Upper lobe of right lung (tissue), 1 donor: ENCODE measurements around the gene ALDH4A1. TPM values are rescaled to one million over a fixed set of nuclear protein-coding genes. Genes with fewer than 3 reads are reported as not detected.

Experiments
- ATAC-seq: fragments of 200-7000 bp; cut with Tn5 transposase; one replicate; pipeline ENCODE4 v1.9.1; 2020; ENCODE audit warnings: mild to moderate bottlenecking, moderate library complexity
- DNase-seq: peaks from one replicate; pipeline ENCODE4 v3.0.0-alpha.2; 2020
- H3K27ac ChIP-seq: fragments of 200-600 bp; one replicate; pipeline ENCODE4 v1.8.0; 2022
- H3K27me3 ChIP-seq: fragments of 200-600 bp; one replicate; pipeline ENCODE4 v1.8.0; 2022; ENCODE audit warnings: mild to moderate bottlenecking
- H3K36me3 ChIP-seq: fragments of 200-600 bp; one replicate; pipeline ENCODE4 v1.8.0; 2022
- H3K4me1 ChIP-seq: fragments of 200-600 bp; one replicate; pipeline ENCODE4 v1.8.0; 2022
- H3K4me3 ChIP-seq: fragments of 200-600 bp; one replicate; pipeline ENCODE4 v1.8.0; 2022; ENCODE audit warnings: mild to moderate bottlenecking
- H3K9me3 ChIP-seq: fragments of 200-600 bp; one replicate; pipeline ENCODE4 v1.8.0; 2022
- intact Hi-C: fragments of 100-400 bp; cut with DNase I; formaldehyde crosslinking; loops from one replicate; pipeline ENCODE4 v1.11.0; 2022
- total RNA-seq: library from RNA; stranded (reverse); fragmentation: NEBNext Ultra II Directional; extraction: Animal tissue kit (Norgen Biotek cat#: 25700); gene quantifications from one replicate; pipeline ENCODE4 v1.2.1, GENCODE V29; 2021
- TF ChIP-seq, protein P1 (sequence below): fragments of 200-600 bp; IDR thresholded peaks from one replicate; pipeline ENCODE4 v1.8.0; 2022; ENCODE audit warnings: antibody characterized with exemption
- donor health status: DM: no; HTN: yes; CAD: no; lungs with severe emphysema.

The ALDH4A1 gene
- total RNA-seq, 1 donor from 2014 or later: 11.8 TPM

DNA sequence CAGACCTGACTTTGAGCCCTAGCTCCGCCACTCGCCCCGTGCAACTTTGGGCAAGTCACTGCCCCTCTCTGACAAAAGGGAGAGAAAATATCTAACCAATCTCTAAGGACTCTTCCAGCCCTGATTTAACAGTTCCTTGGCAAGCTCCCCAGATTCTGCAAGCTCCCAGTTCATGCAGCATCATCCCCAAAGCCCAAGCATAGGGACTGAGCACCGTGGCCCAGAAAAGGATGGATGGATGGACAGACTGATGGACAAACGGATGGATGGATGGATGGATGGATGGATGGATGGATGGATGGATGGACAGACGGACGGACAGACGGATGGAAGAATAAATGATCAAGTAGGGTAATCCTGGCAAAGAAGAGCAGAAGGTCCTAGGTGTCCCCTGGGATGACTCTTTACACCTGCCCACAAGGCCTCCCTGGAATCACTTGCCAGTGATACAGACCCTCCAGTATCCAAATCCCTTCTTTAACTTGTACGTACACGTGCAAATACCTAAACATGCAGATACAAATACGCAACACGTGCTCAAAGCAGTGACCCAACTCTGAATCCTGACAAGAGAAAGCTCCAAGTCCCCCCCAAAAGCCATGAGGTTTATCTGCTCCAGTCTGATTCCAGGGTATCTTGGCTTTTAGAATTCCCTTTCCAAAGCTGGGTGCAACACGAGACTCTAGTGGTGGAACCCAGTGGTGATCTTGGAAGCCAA, 38.1 kb upstream of the ALDH4A1 start:
- H3K4me3 ChIP-seq: no peak overlapping the region
- no peak overlapping the region for H3K27ac ChIP-seq
- no peaks in the 10 kb centered on the region for H3K27me3 ChIP-seq
- no peaks in the 10 kb centered on the region for H3K36me3 ChIP-seq
- H3K4me1 ChIP-seq: peaks cover 50% of the 10 kb centered on the region
- TF ChIP-seq, protein P1, sequence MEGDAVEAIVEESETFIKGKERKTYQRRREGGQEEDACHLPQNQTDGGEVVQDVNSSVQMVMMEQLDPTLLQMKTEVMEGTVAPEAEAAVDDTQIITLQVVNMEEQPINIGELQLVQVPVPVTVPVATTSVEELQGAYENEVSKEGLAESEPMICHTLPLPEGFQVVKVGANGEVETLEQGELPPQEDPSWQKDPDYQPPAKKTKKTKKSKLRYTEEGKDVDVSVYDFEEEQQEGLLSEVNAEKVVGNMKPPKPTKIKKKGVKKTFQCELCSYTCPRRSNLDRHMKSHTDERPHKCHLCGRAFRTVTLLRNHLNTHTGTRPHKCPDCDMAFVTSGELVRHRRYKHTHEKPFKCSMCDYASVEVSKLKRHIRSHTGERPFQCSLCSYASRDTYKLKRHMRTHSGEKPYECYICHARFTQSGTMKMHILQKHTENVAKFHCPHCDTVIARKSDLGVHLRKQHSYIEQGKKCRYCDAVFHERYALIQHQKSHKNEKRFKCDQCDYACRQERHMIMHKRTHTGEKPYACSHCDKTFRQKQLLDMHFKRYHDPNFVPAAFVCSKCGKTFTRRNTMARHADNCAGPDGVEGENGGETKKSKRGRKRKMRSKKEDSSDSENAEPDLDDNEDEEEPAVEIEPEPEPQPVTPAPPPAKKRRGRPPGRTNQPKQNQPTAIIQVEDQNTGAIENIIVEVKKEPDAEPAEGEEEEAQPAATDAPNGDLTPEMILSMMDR: no peak
- intact Hi-C loops: no loop called here
- no peaks in the 10 kb centered on the region for H3K9me3 ChIP-seq
- no peak for DNase-seq
- no peak for ATAC-seq

GRCh38 chr1:18939398-18940302, 37.3 kb upstream of the ALDH4A1 start:
- intact Hi-C loops: no loop called here
- no peak overlapping the region for H3K4me3 ChIP-seq
- TF ChIP-seq, protein P1: no peak
- peaks cover 42% of the 10 kb centered on the region for H3K4me1 ChIP-seq
- H3K27me3 ChIP-seq: no peaks in the 10 kb centered on the region
- DNase-seq (no peak), ATAC-seq (no peak)
- H3K27ac ChIP-seq: no peak overlapping the region
- no peaks in the 10 kb centered on the region for H3K9me3 ChIP-seq
- no peaks in the 10 kb centered on the region for H3K36me3 ChIP-seq

- ATAC-seq: peak; percentile 3
Observed at GRCh38 chr1:18938707-18939070, 36.3 kb upstream of the ALDH4A1 start.

DNA sequence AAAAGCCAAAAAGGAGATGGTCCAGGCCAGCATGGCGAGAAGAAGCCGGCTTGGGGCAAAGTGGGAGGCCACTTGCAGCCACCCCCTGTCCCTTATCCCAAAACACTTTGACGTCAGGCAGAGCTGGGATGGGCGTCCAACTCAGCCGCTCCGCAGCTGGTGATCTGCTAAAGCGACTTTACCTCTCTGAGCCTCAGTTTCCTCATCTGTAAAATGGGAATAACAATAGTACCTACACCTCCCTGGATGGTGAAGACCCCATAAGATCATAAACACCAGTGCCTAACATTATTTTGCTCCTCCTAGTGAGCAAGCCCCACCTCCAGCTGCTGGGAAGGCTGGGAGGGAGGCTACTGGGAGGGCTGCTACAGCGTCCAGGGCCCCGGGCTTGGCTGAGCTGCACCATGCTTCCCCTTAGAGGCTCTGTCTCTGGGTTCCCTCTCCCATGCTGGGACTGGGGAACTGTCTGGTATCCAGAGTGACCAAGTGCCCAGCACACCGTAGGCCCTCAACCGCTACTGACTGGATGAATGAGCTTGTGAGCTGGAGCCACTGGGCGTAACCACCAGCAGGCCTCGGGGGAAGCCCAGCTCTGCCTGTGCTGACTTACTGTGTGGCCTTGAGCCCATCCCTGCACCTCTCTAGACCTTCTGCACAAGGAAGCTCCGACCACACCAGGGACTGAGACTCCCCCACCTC, 35.8 kb upstream of the ALDH4A1 start:
- H3K27ac ChIP-seq: no peak overlapping the region
- intact Hi-C loops: no loop called here
- peaks cover 45% of the 10 kb centered on the region for H3K4me1 ChIP-seq
- no peaks in the 10 kb centered on the region for H3K27me3 ChIP-seq
- no peaks in the 10 kb centered on the region for H3K36me3 ChIP-seq
- H3K9me3 ChIP-seq: no peaks in the 10 kb centered on the region
- TF ChIP-seq, protein P1: no peak
- ATAC-seq (no peak), DNase-seq (no peak)
- no peak overlapping the region for H3K4me3 ChIP-seq

More at GRCh38 chr1:18938707-18939070, 36.3 kb upstream of the ALDH4A1 start:
- intact Hi-C loops: no loop called here
- Histone ChIP-seq H3K4me3 (no peak overlapping the region), H3K27me3 (no peaks in the 10 kb centered on the region), H3K27ac (no peak overlapping the region), H3K36me3 (no peaks in the 10 kb centered on the region), H3K4me1 (peaks cover 41% of the 10 kb centered on the region), H3K9me3 (no peaks in the 10 kb centered on the region)
- no peak for DNase-seq
- TF ChIP-seq, protein P1: no peak

- no peaks in the 10 kb centered on the region for H3K9me3 ChIP-seq
- H3K4me1 ChIP-seq: peaks cover 46% of the 10 kb centered on the region
- no peaks in the 10 kb centered on the region for H3K27me3 ChIP-seq
- no peak overlapping the region for H3K27ac ChIP-seq
- TF ChIP-seq, protein P1: no peak
- no peak for DNase-seq
- H3K4me3 ChIP-seq: no peak overlapping the region
- ATAC-seq: no peak
- intact Hi-C loops: no loop called here
- no peaks in the 10 kb centered on the region for H3K36me3 ChIP-seq
Observed at GRCh38 chr1:18937539-18937938, 35.2 kb upstream of the ALDH4A1 start.
